HG02610 (cell line): ENCODE data around the gene KCNK1.
"Not testable (repeated sequence)": the region's sequence is repeated elsewhere in the genome, so short reads cannot be mapped to it uniquely, and the experiment has no call there.

ENCODE experiments used
- ATAC-seq: cut with Tn5 transposase; IDR thresholded peaks from one replicate; pipeline ENCODE4 v1.9.1; 2021; ENCODE audit warnings: mild to moderate bottlenecking, moderate library complexity; ENCODE audit not compliant: unreplicated experiment

KCNK1 gene

GRCh38 chr1:233664804-233665574 lies 51.1 kb downstream of the KCNK1 start:
- ATAC-seq: no peak

DNA sequence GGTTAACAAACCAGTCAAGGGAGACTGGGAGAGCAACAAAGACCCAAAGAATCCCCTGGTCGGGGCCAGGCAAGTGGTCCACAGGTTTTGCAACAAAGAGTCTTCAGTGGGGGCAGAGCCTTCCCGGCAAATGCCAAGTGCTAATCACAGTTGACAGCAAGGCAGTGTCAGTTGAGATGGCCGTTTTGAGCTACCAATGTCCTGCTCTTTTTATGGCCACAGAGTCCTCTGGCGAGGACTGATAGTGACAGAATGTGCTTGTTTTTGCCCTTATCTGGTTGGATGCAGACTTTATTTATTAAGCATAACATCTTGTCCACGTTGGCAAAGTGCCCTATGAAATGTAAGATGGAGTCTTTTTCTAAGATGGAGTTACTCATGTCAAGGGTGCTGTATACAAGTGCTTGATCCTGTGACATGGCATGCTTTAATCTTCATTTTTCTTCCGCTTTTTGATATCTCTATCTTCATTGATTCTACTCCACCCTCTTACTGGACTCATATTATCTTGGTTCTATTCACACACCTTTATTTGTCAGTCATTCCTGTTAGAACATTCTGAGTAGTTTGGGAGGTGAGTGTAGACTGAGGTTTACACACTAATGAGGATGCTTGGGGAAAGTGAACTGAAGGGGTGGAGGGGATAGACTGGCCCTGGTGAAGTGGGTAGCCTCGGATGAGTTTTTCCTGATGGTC lies 51.8 kb downstream of the KCNK1 start:
- no peak for ATAC-seq

DNA sequence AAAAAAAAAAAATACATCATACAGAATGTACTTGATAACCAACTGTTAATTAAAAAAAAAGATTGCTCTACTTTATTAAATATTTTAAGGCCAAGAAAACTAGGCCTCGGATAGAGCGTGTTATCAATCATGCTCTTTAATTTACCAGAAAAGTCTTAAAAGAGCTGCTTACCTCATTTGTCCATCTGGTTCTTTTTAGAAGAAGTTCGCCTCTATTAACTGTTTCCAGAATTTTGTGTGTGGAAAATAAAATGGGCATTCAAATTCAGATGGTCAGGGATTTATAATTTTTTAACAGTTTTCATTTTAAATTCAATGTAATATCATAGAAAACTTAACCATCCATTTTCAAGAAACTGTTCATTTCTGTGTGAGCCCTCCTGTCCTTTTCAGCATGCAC lies 53.8 kb downstream of the KCNK1 start:
- ATAC-seq: no peak

- ATAC-seq: no peak
Measured at GRCh38 chr1:233668146-233668724, 54.3 kb downstream of the KCNK1 start.

- ATAC-seq: peak; percentile 79
Measured at GRCh38 chr1:233668725-233669294, 54.9 kb downstream of the KCNK1 start.

GRCh38 chr1:233670363-233670762 lies 56.5 kb downstream of the KCNK1 start:
- not testable (repeated sequence) for ATAC-seq

DNA sequence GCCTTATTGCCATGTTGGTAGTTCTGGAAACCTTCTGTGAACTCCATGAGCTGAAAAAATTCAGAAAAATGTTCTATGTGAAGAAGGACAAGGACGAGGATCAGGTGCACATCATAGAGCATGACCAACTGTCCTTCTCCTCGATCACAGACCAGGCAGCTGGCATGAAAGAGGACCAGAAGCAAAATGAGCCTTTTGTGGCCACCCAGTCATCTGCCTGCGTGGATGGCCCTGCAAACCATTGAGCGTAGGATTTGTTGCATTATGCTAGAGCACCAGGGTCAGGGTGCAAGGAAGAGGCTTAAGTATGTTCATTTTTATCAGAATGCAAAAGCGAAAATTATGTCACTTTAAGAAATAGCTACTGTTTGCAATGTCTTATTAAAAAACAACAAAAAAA lies 57.4 kb downstream of the KCNK1 start:
- no peak for ATAC-seq

GRCh38 chr1:233672732-233673131 lies 58.8 kb downstream of the KCNK1 start:
- ATAC-seq: no peak

GRCh38 chr1:233673261-233673946 lies 59.5 kb downstream of the KCNK1 start:
- ATAC-seq: peak; percentile 34

DNA sequence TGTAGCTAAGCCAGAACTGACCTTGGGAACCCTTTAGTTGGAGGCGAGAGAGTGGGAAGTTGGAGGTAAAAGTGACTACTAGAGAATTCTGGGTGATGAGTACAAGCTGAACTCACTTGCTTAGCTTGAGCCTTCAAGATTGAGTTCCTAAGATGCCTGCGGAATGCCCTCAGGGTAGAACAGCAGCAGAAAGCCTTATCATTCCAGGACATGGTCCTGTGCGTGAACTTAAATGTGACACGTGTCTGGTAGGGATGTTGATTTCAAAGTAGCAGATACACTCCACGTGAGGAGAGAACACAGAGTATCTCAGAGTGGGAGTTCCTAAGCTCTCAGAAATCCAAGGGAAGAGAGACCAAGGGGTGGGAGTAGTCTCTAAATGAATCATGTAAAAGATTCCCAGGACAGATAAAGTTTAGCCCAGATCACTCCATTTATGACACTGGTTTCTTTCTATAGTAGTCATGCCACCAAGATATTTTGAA lies 60.1 kb downstream of the KCNK1 start:
- peak; percentile 13 for ATAC-seq

GRCh38 chr1:233675446-233675845 lies 61.5 kb downstream of the KCNK1 start:
- peak; percentile 3 for ATAC-seq

DNA sequence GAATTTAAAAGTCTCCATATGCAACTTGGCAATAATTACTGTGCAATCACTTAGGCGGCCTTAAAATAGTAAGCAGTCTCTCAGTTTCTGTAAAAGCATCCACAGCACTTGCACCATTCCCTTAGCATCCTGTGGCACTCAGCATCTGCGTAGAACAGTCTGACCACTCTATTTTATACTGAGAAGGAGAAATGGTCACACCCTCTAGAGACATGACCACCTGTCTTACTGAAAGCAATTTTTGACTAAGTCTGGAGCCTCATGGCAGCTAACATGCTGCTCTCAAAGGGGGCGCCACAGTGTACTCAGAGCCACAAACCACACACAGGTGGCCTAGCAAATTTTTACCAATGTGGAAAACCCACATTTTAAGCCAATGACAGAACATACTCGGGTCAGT lies 62.0 kb downstream of the KCNK1 start:
- peak; percentile 88 for ATAC-seq

DNA sequence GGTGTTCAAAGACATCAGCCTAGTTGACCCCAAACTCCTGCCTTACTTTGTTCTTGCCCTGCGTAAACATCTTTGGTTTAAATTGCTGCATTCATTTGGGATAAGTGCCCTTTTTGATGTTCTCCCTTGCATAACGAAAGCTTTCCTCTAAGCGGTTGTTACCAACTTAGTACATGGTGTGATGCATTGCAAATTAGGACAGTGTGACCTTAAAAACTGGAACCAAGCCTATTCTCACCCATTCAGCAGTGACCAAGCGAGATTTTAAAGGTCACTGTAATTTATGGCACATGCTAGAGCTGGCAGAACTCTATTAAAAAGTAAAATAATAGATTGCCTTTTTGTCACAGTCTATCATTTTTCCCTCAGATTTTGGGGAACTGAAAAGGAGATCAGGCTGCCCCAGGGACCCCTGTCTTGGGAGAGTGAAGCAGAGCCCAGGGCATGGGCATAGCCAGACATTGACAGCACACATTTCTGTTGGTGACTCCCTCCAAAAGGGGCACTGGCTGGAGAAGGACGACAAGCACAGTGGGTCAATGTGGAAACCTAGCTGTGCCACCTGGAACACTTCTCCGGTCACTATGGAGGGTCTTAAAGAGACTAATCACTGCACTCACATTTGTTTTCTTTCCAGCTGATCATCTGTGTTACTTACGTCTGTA lies 63.9 kb downstream of the KCNK1 start:
- no peak for ATAC-seq

DNA sequence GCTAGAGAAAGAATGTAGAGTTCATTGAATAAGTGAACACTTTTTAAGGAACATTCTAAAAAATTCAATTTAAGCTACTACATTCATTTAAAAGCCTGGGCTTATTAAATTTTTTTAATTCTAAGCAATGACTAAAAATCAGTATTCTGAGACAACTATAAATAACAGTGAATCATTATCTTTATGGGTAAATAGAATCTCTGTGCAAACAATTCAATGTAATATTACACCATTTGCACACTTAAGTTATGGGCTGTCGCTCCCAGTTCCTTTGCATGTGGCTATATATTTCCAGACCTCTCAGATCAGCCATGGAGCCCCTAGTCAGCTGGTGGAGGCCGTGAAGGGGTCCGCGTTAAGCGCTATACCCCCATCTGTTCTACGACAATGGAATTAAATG lies 65.1 kb downstream of the KCNK1 start:
- no peak for ATAC-seq

DNA sequence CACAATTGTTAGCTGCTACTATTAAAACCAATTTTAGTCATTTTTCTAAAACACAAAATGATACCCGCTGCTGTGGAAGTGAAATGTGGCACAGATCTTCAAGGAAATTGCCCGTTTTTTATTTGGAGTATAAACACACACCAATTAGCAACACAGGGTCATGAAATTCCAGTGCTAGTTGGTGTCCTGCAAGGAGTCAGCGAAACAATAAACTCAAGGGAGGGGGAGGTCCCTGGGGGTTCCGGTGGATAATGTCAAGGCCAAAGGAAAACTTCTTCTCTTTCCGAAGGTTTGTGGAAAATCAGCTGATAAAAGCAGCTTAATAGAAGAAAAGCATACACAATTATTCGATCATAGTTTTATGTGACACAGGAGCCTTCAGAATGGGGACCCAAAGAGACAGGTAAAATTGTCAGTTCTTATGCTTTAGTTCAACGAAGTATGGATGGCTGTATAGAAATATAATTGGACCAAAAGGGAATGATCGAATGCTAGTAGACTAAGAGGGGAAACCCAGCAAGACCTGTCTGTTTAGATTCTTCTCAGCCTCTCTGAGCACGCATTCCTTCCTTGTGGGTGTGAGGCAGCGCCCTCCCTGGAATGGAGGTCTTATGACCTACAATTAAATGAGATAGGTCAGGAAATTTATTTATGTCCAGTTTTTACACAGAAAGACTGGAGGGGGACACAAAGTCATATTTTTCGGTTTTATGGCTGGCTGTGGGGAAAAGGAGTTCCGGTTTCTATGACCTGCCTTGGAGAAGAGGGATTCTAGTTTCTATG lies 65.9 kb downstream of the KCNK1 start:
- no peak for ATAC-seq

- ATAC-seq: no peak
Measured at GRCh38 chr1:233681285-233681684, 67.4 kb downstream of the KCNK1 start.

GRCh38 chr1:233686653-233687052 lies 72.7 kb downstream of the KCNK1 start:
- ATAC-seq: not testable (repeated sequence)

- ATAC-seq: no peak
Measured at GRCh38 chr1:233689017-233689747, 75.3 kb downstream of the KCNK1 start.

GRCh38 chr1:233689748-233690254 lies 75.9 kb downstream of the KCNK1 start:
- no peak for ATAC-seq
